PC-3 (cell line): ENCODE data around the gene AFAP1L2. TPM values are rescaled to one million over a fixed set of nuclear protein-coding genes. Genes with fewer than 3 reads are reported as not detected.

Experiments used
- ATAC-seq: fragments of 200-7000 bp; cut with Tn5 transposase; 2 replicates; pipeline ENCODE4 v1.9.1; 2020; ENCODE audit warnings: mild to moderate bottlenecking, moderate library complexity
- BruUV-seq: library from RNA; stranded (reverse); fragments of 400-500 nt; replicated peaks from 2 replicates; lab custom pipeline; 2021; lab: Mats Ljungman, UMichigan
- CTCF ChIA-PET: fragments of 300-600 bp; sonication (Branson Sonifier 250); formaldehyde crosslinking; loops from one replicate; lab custom pipeline; 2022; ENCODE audit warnings: antibody characterized with exemption; lab: Charles Lee
- POLR2A ChIA-PET: fragments of 300-600 bp; sonication (Branson Sonifier 250); formaldehyde crosslinking; loops from one replicate; lab custom pipeline; 2022; ENCODE audit warnings: antibody characterized with exemption; ENCODE audit not compliant: unreplicated experiment; lab: Charles Lee
- DNase-seq: peaks from one replicate; pipeline ENCODE4 v3.0.0-alpha.2; 2015
- H2AFZ ChIP-seq: fragments of 300-600 bp; sonication (generic); 2 replicates; pipeline ENCODE4 v1.6.0; 2016; ENCODE audit warnings: antibody characterized with exemption, low read length
- H3F3A ChIP-seq: fragments of 300-600 bp; sonication (generic); one replicate; pipeline ENCODE4 v1.6.0; 2017; ENCODE audit warnings: antibody characterized with exemption, low read length, control low read depth, mild to moderate bottlenecking; ENCODE audit not compliant: unreplicated experiment
- H3K27ac ChIP-seq: fragments of 300-600 bp; sonication (generic); 2 replicates; pipeline ENCODE4 v1.5.1; 2016; ENCODE audit warnings: mild to moderate bottlenecking, low read length
- H3K27me3 ChIP-seq: fragments of 300-600 bp; sonication (generic); 2 replicates; pipeline ENCODE4 v1.6.1; 2016; ENCODE audit warnings: low read length, mixed read lengths
- H3K36me3 ChIP-seq: fragments of 300-600 bp; sonication (generic); 2 replicates; pipeline ENCODE4 v1.6.1; 2016; ENCODE audit warnings: low read depth, mixed run types, low read length, mixed read lengths
- H3K4me1 ChIP-seq: fragments of 300-600 bp; sonication (generic); 2 replicates; pipeline ENCODE4 v1.5.1; 2016; ENCODE audit warnings: low read length; ENCODE audit not compliant: insufficient read depth
- H3K4me2 ChIP-seq: fragments of 300-600 bp; sonication (generic); 2 replicates; pipeline ENCODE4 v1.6.0; 2016; ENCODE audit warnings: low read length
- H3K4me3 ChIP-seq: fragments of 300-600 bp; sonication (generic); 2 replicates; pipeline ENCODE4 v1.5.1; 2016; ENCODE audit warnings: mild to moderate bottlenecking, low read length, mixed read lengths
- H3K79me2 ChIP-seq: fragments of 300-600 bp; sonication (generic); 2 replicates; pipeline ENCODE4 v1.6.1; 2017; ENCODE audit warnings: low read length, mixed read lengths
- H3K9ac ChIP-seq: fragments of 300-600 bp; sonication (generic); 2 replicates; pipeline ENCODE4 v1.6.0; 2016; ENCODE audit warnings: mild to moderate bottlenecking, low read length
- H3K9me2 ChIP-seq: fragments of 300-600 bp; sonication (generic); replicated peaks from 2 replicates; pipeline ENCODE4 v1.6.1; 2016; ENCODE audit warnings: mixed run types, low read length, mixed read lengths
- H3K9me3 ChIP-seq: fragments of 300-600 bp; sonication (generic); 2 replicates; pipeline ENCODE4 v1.6.1; 2016; ENCODE audit warnings: low read length, mixed read lengths
- H4K20me1 ChIP-seq: fragments of 300-600 bp; sonication (generic); 2 replicates; pipeline ENCODE4 v1.6.1; 2016; ENCODE audit warnings: low read length, mixed read lengths
- CTCF ChIP-seq: fragments of 300-600 bp; sonication (generic); conservative IDR thresholded peaks from 2 replicates; pipeline ENCODE4 v1.5.1; 2017; ENCODE audit warnings: antibody characterized with exemption, low read depth, mild to moderate bottlenecking, low read length
- EZH2 ChIP-seq: fragments of 300-600 bp; sonication (generic); IDR thresholded peaks from one replicate; pipeline ENCODE4 v1.6.1; 2017; ENCODE audit warnings: antibody characterized with exemption, mild to moderate bottlenecking, low read length; ENCODE audit not compliant: unreplicated experiment
- EZH2phosphoT487 ChIP-seq: fragments of 300-600 bp; sonication (generic); IDR thresholded peaks from 2 replicates; pipeline ENCODE4 v1.6.1; 2018; ENCODE audit warnings: mild to moderate bottlenecking, antibody characterized with exemption, low read length, borderline replicate concordance
- intact Hi-C: fragments of 100-400 bp; cut with micrococcal nuclease; formaldehyde crosslinking; loops from 2 replicates; pipeline ENCODE4 v1.9.0; 2023
- total RNA-seq: library from RNA; depleted of rRNA; stranded (reverse); fragments of >200 nt; gene quantifications from 2 replicates; pipeline ENCODE4 v1.2.3, GENCODE V29; 2014

The AFAP1L2 gene
- total RNA-seq, 1 experiment from 2014 or later, result 0.77 TPM

- TF ChIP-seq EZH2phosphoT487, result no peak
- intact Hi-C loops, result no loop called here
Observed at GRCh38 chr10:114430688-114431413, 26.5 kb upstream of the AFAP1L2 start.

DNA sequence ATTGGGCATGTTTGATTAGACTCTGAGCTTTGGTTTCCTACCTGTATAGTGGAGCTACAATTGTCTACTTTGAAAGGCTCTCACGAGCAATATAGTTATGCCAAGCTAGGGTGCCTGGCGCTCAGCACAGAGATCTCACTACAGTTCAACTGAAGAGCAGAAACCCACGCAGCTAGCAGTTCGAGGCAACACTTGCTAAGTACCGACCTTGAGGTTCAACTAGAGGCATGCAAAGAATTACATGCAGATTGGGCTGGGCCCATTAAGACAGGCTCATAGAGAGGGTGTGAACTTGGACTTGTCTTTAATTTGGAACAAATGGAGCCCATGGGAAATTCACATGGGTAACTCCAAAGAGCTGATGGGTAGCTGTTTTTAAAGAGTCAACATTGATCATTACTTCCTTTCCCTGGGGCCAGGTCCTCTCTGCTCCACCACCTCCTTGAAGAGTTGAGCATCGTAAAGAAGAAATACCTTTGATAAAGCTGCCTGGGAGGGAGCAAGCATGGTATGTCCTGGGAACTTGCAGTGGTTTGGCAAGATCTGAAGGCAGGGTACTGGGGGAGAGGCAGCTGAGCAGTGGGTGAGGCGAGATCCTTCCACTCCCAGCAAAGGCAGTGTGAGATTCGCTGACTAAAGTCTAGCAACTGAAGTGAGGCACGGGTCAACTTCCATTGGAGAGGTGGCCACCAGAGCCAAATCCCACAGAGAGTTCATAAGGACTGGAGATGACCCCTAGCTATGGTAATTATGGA is 25.5 kb upstream of the AFAP1L2 start:
- no peak overlapping the region for H2AFZ ChIP-seq
- H3K9me2 ChIP-seq, result no peaks in the 10 kb centered on the region
- POLR2A ChIA-PET, result no interaction called here
- no peaks in the 10 kb centered on the region for H3F3A ChIP-seq
- H3K36me3 ChIP-seq, result no peaks in the 10 kb centered on the region
- H3K4me1 ChIP-seq, result no peaks in the 10 kb centered on the region
- CTCF ChIA-PET, result interaction anchor here (0.6 kb wide), 1 partner anchor 44 kb away, joined by 4 read pairs; no protein-coding TSS in a partner anchor
- BruUV-seq, result no TSS peak
- no peaks in the 10 kb centered on the region for H3K27me3 ChIP-seq
- H3K27ac ChIP-seq, result no peak overlapping the region
- intact Hi-C loops, result no loop called here
- no peaks in the 10 kb centered on the region for H3K9me3 ChIP-seq
- DNase-seq, result no peak
- no peak overlapping the region for H3K4me2 ChIP-seq
- TF ChIP-seq EZH2 (no peak), CTCF (no peak), EZH2phosphoT487 (no peak)
- H3K4me3 ChIP-seq, result no peak overlapping the region
- no peak for ATAC-seq
- no peak overlapping the region for H3K9ac ChIP-seq
- H3K79me2 ChIP-seq, result no peaks in the 10 kb centered on the region
- no peaks in the 10 kb centered on the region for H4K20me1 ChIP-seq

More at GRCh38 chr10:114430688-114431413, 26.5 kb upstream of the AFAP1L2 start:
- Histone ChIP-seq H3K9ac (no peak overlapping the region), H3K9me2 (no peaks in the 10 kb centered on the region), H3K27me3 (no peaks in the 10 kb centered on the region), H3K79me2 (no peaks in the 10 kb centered on the region), H3K36me3 (no peaks in the 10 kb centered on the region), H3K4me2 (no peak overlapping the region), H3F3A (no peaks in the 10 kb centered on the region), H3K4me1 (no peaks in the 10 kb centered on the region), H3K9me3 (no peaks in the 10 kb centered on the region), H2AFZ (no peak overlapping the region), H3K4me3 (no peak overlapping the region), H3K27ac (no peak overlapping the region), H4K20me1 (no peaks in the 10 kb centered on the region)
- CTCF ChIA-PET, result no interaction called here
- ATAC-seq (no peak), DNase-seq (no peak)
- BruUV-seq, result no TSS peak
- POLR2A ChIA-PET, result no interaction called here

- Histone ChIP-seq H3K27me3 (no peaks in the 10 kb centered on the region), H3K9me2 (no peaks in the 10 kb centered on the region), H3F3A (no peaks in the 10 kb centered on the region), H3K36me3 (no peaks in the 10 kb centered on the region), H3K4me3 (no peak overlapping the region), H3K9ac (no peak overlapping the region), H3K4me1 (no peaks in the 10 kb centered on the region), H3K4me2 (no peak overlapping the region), H2AFZ (no peak overlapping the region), H3K27ac (no peak overlapping the region), H3K79me2 (no peaks in the 10 kb centered on the region), H3K9me3 (no peaks in the 10 kb centered on the region), H4K20me1 (no peaks in the 10 kb centered on the region)
- TF ChIP-seq CTCF, result no peak
- no peak for TF ChIP-seq EZH2phosphoT487
- TF ChIP-seq EZH2, result no peak
- intact Hi-C loops, result no loop called here
- DNase-seq, result no peak
- ATAC-seq, result no peak
- ChIA-PET CTCF (interaction anchor here (1.1 kb wide), 1 partner anchor 123 kb away, joined by 4 read pairs; no protein-coding TSS in a partner anchor), POLR2A (no interaction called here)
- BruUV-seq, result no TSS peak
Observed at GRCh38 chr10:114427124-114427852, 23.0 kb upstream of the AFAP1L2 start.
